ENCODE data around the gene CDK6.

The CDK6 gene

GRCh38 chr7:92839901-92840300 is 3.5 kb upstream of the CDK6 start:
- H3K9me3 ChIP-seq (ENCODE audit: control extremely low read depth in 1 of 5, control insufficient read depth in 4 of 5, insufficient read depth in 2 of 5, low read depth in 1 of 5, low read length in 4 of 5), result peaks cover 0 to 1% (median 0%) of the 10 kb centered on the region in 5 experiments
- no CpG with 5 or more reads among the region's 1 CpG for WGBS (ENCODE audit: insufficient coverage)
- peak overlapping the region in 4 of 7 experiments; percentile 23 to 99 (median 41) for H3K4me3 ChIP-seq (ENCODE audit: control insufficient read depth in 1 of 7, extremely low read depth in 1 of 7, insufficient read depth in 4 of 7, low read depth in 2 of 7, low read length in 6 of 7)
- POLR2A ChIA-PET, result no interaction called here
- H3K36me3 ChIP-seq (ENCODE audit: control insufficient read depth in 4 of 4, insufficient read depth in 4 of 4, low read length in 3 of 4), result peaks cover 0 to 17% (median 11%) of the 10 kb centered on the region in 4 experiments
- H3K4me1 ChIP-seq (ENCODE audit: control extremely low read depth in 1 of 4, control insufficient read depth in 4 of 4, insufficient read depth in 4 of 4, low read length in 3 of 4), result peaks cover 5 to 32% (median 21%) of the 10 kb centered on the region in 4 experiments
- peak overlapping the region in 1 of 2 experiments; percentile 95 for H3K27ac ChIP-seq (ENCODE audit: insufficient read depth in 1 of 2, low read depth in 1 of 2, low read length in 2 of 2, poor library complexity in 1 of 2, severe bottlenecking in 2 of 2)
- DNase-seq, result no peak
- no peaks in the 10 kb centered on the region for H3K27me3 ChIP-seq (replicated peaks in 2 of 5; ENCODE audit: control insufficient read depth in 4 of 5, insufficient read depth in 5 of 5, low read length in 4 of 5)
- CTCF ChIA-PET, result interaction anchor here (1.2 kb wide), 1 partner anchor 9 kb away, joined by 3 read pairs; no protein-coding TSS in a partner anchor

GRCh38 chr7:92838934-92839333 is 2.6 kb upstream of the CDK6 start:
- DNase-seq, result no peak
- Histone ChIP-seq H3K9me3 (ENCODE audit: control extremely low read depth in 1 of 5, control insufficient read depth in 4 of 5, insufficient read depth in 2 of 5, low read depth in 1 of 5, low read length in 4 of 5) (peaks cover 0 to 1% (median 0%) of the 10 kb centered on the region in 5 experiments), H3K4me1 (ENCODE audit: control extremely low read depth in 1 of 4, control insufficient read depth in 4 of 4, insufficient read depth in 4 of 4, low read length in 3 of 4) (peaks cover 5 to 32% (median 21%) of the 10 kb centered on the region in 4 experiments), H3K27me3 (replicated peaks in 2 of 5; ENCODE audit: control insufficient read depth in 4 of 5, insufficient read depth in 5 of 5, low read length in 4 of 5) (no peaks in the 10 kb centered on the region), H3K27ac (ENCODE audit: insufficient read depth in 1 of 2, low read depth in 1 of 2, low read length in 2 of 2, poor library complexity in 1 of 2, severe bottlenecking in 2 of 2) (peak overlapping the region; percentile 64 to 95), H3K4me3 (ENCODE audit: control insufficient read depth in 1 of 7, extremely low read depth in 1 of 7, insufficient read depth in 4 of 7, low read depth in 2 of 7, low read length in 6 of 7) (peak overlapping the region in 4 of 7 experiments; percentile 24 to 99 (median 62)), H3K36me3 (ENCODE audit: control insufficient read depth in 4 of 4, insufficient read depth in 4 of 4, low read length in 3 of 4) (peaks cover 0 to 12% (median 7%) of the 10 kb centered on the region in 4 experiments)
- ChIA-PET POLR2A (no interaction called here), CTCF (interaction anchor here (1.2 to 1.3 kb wide), 2 partner anchors 8 to 133 kb away, joined by 3 read pairs; no protein-coding TSS in a partner anchor)

DNA sequence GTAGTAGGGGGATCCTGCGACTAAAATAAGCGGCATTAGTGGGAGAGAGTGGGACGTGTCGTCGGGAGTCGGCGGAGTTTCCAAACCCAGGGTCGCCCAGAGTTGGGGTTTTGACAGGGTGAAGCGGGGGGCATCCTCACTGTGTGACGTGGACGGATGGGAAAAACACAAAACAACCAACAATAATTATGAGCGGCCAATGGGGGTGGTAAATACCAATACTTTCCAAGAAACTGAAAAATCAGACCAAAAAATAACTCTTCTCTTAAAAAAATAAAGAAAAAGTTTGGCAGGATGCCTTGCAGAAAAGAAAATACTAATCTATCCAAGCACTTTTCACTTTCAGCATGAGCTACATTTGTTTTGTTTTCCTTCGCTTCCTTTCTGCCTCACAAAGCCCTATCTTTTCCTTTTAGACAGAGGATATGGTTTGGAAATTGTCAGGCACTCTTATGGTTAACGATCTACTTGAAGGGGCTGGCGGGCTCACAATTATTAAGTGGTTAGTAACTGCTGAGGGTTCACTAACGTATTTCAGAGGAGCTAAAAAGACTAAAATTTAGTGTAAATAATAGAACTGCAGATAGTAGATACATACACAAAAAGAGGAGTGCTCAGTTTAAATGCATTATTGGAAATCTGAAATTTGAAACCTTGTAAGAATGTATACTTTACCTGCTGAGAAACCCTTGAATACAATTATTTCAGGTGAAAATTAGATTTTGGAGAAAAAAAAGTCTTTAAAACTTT is 802 bp upstream of the CDK6 start:
- H3K4me3 ChIP-seq (ENCODE audit: control insufficient read depth in 1 of 7, extremely low read depth in 1 of 7, insufficient read depth in 4 of 7, low read depth in 2 of 7, low read length in 6 of 7), result peak overlapping the region; percentile 42 to 100 (median 92)

DNA sequence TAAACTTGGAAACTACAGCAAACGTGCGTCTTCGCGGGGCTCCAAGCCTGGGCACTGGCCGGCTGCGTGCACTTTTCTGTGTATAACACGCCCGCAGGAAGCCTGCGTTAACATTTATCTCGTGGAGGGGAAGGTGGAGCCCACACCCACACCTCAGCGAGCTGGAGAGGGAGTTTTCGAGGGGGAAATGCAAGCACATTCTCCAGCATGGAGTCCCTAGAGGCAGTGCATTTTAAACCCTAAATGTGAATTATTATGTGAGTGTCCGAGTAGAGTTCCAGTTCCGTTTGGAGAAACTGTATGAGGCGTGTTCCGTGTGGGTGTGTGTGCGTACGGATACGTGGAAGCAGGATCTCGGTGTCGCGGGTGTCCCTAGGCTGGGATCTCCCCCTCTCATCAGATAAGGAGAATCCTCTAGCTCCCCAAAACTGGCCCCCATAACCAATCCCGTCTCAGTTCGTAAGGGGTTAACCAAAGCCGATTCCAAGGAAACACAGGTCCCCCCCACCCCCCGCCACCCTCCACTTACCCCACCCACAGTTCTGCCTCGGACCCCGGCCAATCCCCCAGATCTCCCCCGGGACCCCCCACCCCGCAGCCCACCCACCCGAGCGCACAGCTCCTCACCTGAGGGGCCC is 403 bp downstream of the CDK6 start:
- Histone ChIP-seq H3K27ac (ENCODE audit: insufficient read depth in 1 of 2, low read depth in 1 of 2, low read length in 2 of 2, poor library complexity in 1 of 2, severe bottlenecking in 2 of 2) (peak overlapping the region; percentile 85 to 95), H3K36me3 (ENCODE audit: control insufficient read depth in 4 of 4, insufficient read depth in 4 of 4, low read length in 3 of 4) (peaks cover 0 to 29% (median 20%) of the 10 kb centered on the region in 4 experiments), H3K4me1 (ENCODE audit: control extremely low read depth in 1 of 4, control insufficient read depth in 4 of 4, insufficient read depth in 4 of 4, low read length in 3 of 4) (peaks cover 16 to 43% (median 34%) of the 10 kb centered on the region in 4 experiments), H3K4me3 (ENCODE audit: control insufficient read depth in 1 of 7, extremely low read depth in 1 of 7, insufficient read depth in 4 of 7, low read depth in 2 of 7, low read length in 6 of 7) (peak overlapping the region; percentile 78 to 100 (median 97)), H3K9me3 (ENCODE audit: control extremely low read depth in 1 of 5, control insufficient read depth in 4 of 5, insufficient read depth in 2 of 5, low read depth in 1 of 5, low read length in 4 of 5) (no peaks in the 10 kb centered on the region), H3K27me3 (replicated peaks in 2 of 5; ENCODE audit: control insufficient read depth in 4 of 5, insufficient read depth in 5 of 5, low read length in 4 of 5) (no peaks in the 10 kb centered on the region)
- WGBS (ENCODE audit: insufficient coverage), result 0% methylated on average over 16 of the region's 32 CpGs
- ChIA-PET CTCF (interaction anchor here (1.0 to 1.9 kb wide), 4 partner anchors 15 to 206 kb away, joined by 3 to 5 read pairs (median 4); no protein-coding TSS in a partner anchor), POLR2A (interaction anchor here (1.4 to 1.6 kb wide), 2 partner anchors 10 to 282 kb away, joined by 3 read pairs; partner anchors contain the start of gene SAMD9)
- DNase-seq, result peak; percentile 52 to 79 (median 73)

More for the DNA sequence above, 802 bp upstream of the CDK6 start:
- H3K36me3 ChIP-seq (ENCODE audit: control insufficient read depth in 4 of 4, insufficient read depth in 4 of 4, low read length in 3 of 4), result peaks cover 0 to 19% (median 10%) of the 10 kb centered on the region in 4 experiments
- no peaks in the 10 kb centered on the region for H3K9me3 ChIP-seq (ENCODE audit: control extremely low read depth in 1 of 5, control insufficient read depth in 4 of 5, insufficient read depth in 2 of 5, low read depth in 1 of 5, low read length in 4 of 5)
- DNase-seq, result peak in 2 of 3 donors; percentile 36 to 39
- peaks cover 9 to 39% (median 24%) of the 10 kb centered on the region in 4 experiments for H3K4me1 ChIP-seq (ENCODE audit: control extremely low read depth in 1 of 4, control insufficient read depth in 4 of 4, insufficient read depth in 4 of 4, low read length in 3 of 4)
- ChIA-PET CTCF (interaction anchor here (0.8 to 1.9 kb wide), 7 partner anchors 14 to 221 kb away, joined by 3 to 13 read pairs (median 3); no protein-coding TSS in a partner anchor), POLR2A (interaction anchor here (0.8 to 1.6 kb wide), 3 partner anchors 9 to 281 kb away, joined by 3 read pairs; partner anchors contain the start of gene SAMD9)
- no peaks in the 10 kb centered on the region for H3K27me3 ChIP-seq (replicated peaks in 2 of 5; ENCODE audit: control insufficient read depth in 4 of 5, insufficient read depth in 5 of 5, low read length in 4 of 5)
- H3K27ac ChIP-seq (ENCODE audit: insufficient read depth in 1 of 2, low read depth in 1 of 2, low read length in 2 of 2, poor library complexity in 1 of 2, severe bottlenecking in 2 of 2), result peak overlapping the region; percentile 80 to 95
- 0% methylated on average over 7 of the region's 16 CpGs for WGBS (ENCODE audit: insufficient coverage)

DNA sequence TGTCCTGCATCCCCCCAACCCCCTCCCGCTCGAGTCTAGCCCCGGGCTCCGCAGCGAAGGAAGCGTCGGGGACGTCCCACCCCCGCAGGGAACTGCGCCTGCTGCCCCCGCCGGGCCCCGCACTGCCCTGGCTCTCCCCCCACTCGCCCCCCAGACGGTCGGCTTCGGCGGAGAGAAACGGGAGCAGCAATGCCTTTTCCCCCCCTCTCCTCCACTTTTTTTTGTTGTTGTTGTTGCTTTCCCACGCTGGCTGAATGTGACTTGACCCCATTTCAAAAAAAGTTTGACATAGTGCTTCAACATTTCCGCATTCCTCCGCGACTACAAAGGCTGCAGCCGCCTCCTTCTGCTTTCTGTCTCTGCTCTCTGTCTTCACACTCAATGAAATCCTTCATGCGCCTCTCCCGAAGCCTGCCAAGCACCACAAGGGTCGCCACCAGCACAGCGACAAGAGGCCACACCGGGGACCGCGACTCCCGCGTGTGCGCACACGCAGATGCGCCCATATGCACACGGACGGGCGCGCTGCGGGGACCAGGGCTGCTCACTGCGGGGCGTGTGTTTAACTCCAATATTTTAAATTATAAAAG is 1.0 kb downstream of the CDK6 start:
- peaks cover 19 to 47% (median 39%) of the 10 kb centered on the region in 4 experiments for H3K4me1 ChIP-seq (ENCODE audit: control extremely low read depth in 1 of 4, control insufficient read depth in 4 of 4, insufficient read depth in 4 of 4, low read length in 3 of 4)
- no peaks in the 10 kb centered on the region for H3K27me3 ChIP-seq (replicated peaks in 2 of 5; ENCODE audit: control insufficient read depth in 4 of 5, insufficient read depth in 5 of 5, low read length in 4 of 5)
- POLR2A ChIA-PET, result interaction anchor here (1.0 kb wide), 1 partner anchor 200 kb away, joined by 6 read pairs; no protein-coding TSS in a partner anchor
- H3K36me3 ChIP-seq (ENCODE audit: control insufficient read depth in 4 of 4, insufficient read depth in 4 of 4, low read length in 3 of 4), result peaks cover 0 to 33% (median 25%) of the 10 kb centered on the region in 4 experiments
- H3K4me3 ChIP-seq (ENCODE audit: control insufficient read depth in 1 of 7, extremely low read depth in 1 of 7, insufficient read depth in 4 of 7, low read depth in 2 of 7, low read length in 6 of 7), result peak overlapping the region; percentile 78 to 100 (median 97)
- 2% methylated on average over 14 of the region's 43 CpGs for WGBS (ENCODE audit: insufficient coverage)
- CTCF ChIA-PET, result interaction anchor here (1.1 to 1.9 kb wide), 3 partner anchors 12 to 206 kb away, joined by 3 to 5 read pairs (median 3); no protein-coding TSS in a partner anchor
- peak overlapping the region; percentile 85 to 95 for H3K27ac ChIP-seq (ENCODE audit: insufficient read depth in 1 of 2, low read depth in 1 of 2, low read length in 2 of 2, poor library complexity in 1 of 2, severe bottlenecking in 2 of 2)
- H3K9me3 ChIP-seq (ENCODE audit: control extremely low read depth in 1 of 5, control insufficient read depth in 4 of 5, insufficient read depth in 2 of 5, low read depth in 1 of 5, low read length in 4 of 5), result no peaks in the 10 kb centered on the region
- peak; percentile 75 to 88 (median 84) for DNase-seq

DNA sequence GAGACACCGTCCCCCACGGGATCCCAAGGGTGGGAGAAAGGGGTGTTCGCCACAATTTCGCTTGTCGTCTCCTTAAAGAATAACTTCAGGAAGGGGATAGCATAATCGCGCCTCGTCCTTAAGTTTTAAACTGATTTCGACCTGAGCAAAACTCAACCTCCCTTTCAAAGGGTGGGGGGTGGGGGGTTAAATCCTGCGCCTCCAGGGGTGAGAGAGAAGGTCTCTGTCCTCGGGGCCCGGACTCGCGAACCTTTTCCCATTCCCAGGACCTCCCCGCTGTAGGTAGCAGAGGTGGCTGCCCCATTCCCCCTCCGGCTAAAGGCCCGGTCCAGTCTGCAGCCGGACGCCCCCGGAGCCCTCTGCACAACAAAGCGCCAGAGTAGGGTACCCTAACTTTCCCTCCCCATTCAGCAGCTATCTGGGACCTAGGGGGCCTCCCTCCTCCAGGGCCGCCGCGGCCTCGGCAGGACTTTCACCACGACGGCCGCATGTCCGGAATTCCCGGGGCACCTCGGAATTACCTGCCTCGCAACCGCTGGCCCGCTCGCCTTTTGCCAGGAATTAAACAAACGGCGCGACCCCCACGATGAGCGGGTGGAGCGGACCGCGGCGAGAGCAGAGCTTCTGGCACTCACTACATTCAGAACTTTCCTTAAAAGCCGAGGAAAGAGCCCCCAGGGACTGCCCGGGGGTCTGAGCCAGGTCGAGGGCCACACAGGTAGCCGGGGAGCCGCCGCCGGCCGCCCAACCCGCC is 1.7 kb downstream of the CDK6 start:
- no peaks in the 10 kb centered on the region for H3K27me3 ChIP-seq (replicated peaks in 2 of 5; ENCODE audit: control insufficient read depth in 4 of 5, insufficient read depth in 5 of 5, low read length in 4 of 5)
- POLR2A ChIA-PET, result interaction anchor here (1.0 to 2.6 kb wide), 4 partner anchors 79 to 214 kb away, joined by 4 to 21 read pairs (median 12); no protein-coding TSS in a partner anchor
- peaks cover 22 to 49% (median 42%) of the 10 kb centered on the region in 4 experiments for H3K4me1 ChIP-seq (ENCODE audit: control extremely low read depth in 1 of 4, control insufficient read depth in 4 of 4, insufficient read depth in 4 of 4, low read length in 3 of 4)
- peak overlapping the region; percentile 85 to 95 for H3K27ac ChIP-seq (ENCODE audit: insufficient read depth in 1 of 2, low read depth in 1 of 2, low read length in 2 of 2, poor library complexity in 1 of 2, severe bottlenecking in 2 of 2)
- peaks cover 0 to 39% (median 28%) of the 10 kb centered on the region in 4 experiments for H3K36me3 ChIP-seq (ENCODE audit: control insufficient read depth in 4 of 4, insufficient read depth in 4 of 4, low read length in 3 of 4)
- H3K4me3 ChIP-seq (ENCODE audit: control insufficient read depth in 1 of 7, extremely low read depth in 1 of 7, insufficient read depth in 4 of 7, low read depth in 2 of 7, low read length in 6 of 7), result peak overlapping the region; percentile 78 to 100 (median 97)
- CTCF ChIA-PET, result interaction anchor here (1.2 to 3.4 kb wide), 3 partner anchors 12 to 214 kb away, joined by 3 to 51 read pairs (median 5); no protein-coding TSS in a partner anchor
- DNase-seq, result no peak
- H3K9me3 ChIP-seq (ENCODE audit: control extremely low read depth in 1 of 5, control insufficient read depth in 4 of 5, insufficient read depth in 2 of 5, low read depth in 1 of 5, low read length in 4 of 5), result no peaks in the 10 kb centered on the region
- 0% methylated on average over 38 of the region's 53 CpGs for WGBS (ENCODE audit: insufficient coverage)

Data from common myeloid progenitor, CD34-positive (primary cell).